Cardiac muscle cell (in vitro differentiated cells and primary cell): ENCODE data around the gene STAC2. TPM values are rescaled to one million over a fixed set of nuclear protein-coding genes. Genes with fewer than 3 reads are reported as not detected.
"Not testable (repeated sequence)": the region's sequence is repeated elsewhere in the genome, so short reads cannot be mapped to it uniquely, and the experiment has no call there.

Experiments
- DNase-seq, 2 donors: peaks; one replicate each; pipeline versions ENCODE4 v3.0.0 to v3.0.0-alpha.2; 2010 to 2017; ENCODE audit warnings: low read depth in 1 of 2, low spot score in 1 of 2
- H3K27ac ChIP-seq: fragments of 200-600 bp; sonication (generic); 2 replicates; pipeline ENCODE4 v1.5.1; 2016
- H3K27me3 ChIP-seq: fragments of 200-600 bp; sonication (generic); 2 replicates; pipeline ENCODE4 v1.6.0; 2016; ENCODE audit warnings: control low read depth
- H3K36me3 ChIP-seq: fragments of 200-600 bp; sonication (generic); 2 replicates; pipeline ENCODE4 v1.5.1; 2016; ENCODE audit warnings: control low read depth
- H3K4me1 ChIP-seq: fragments of 200-600 bp; sonication (generic); 2 replicates; pipeline ENCODE4 v1.8.1; 2017; ENCODE audit warnings: low read depth, mild to moderate bottlenecking, mixed run types
- H3K4me3 ChIP-seq: fragments of 200-600 bp; sonication (generic); 2 replicates; pipeline ENCODE4 v1.5.1; 2016; ENCODE audit warnings: mild to moderate bottlenecking
- H3K9me3 ChIP-seq: fragments of 200-600 bp; sonication (generic); 2 replicates; pipeline ENCODE4 v1.5.1; 2017; ENCODE audit warnings: low read depth, mild to moderate bottlenecking, control low read depth
- CTCF ChIP-seq: IDR thresholded peaks from 2 replicates; pipeline ENCODE4 v1.5.1; 2012; ENCODE audit warnings: low read depth, mild to moderate bottlenecking, low read length
- polyA plus RNA-seq: library from polyadenylated mRNA; unstranded; fragments of >200 nt; fragmentation: Nextera tagmentation; extraction: Ambion mirVana; gene quantifications from 2 replicates; pipeline ENCODE4 v1.2.1, GENCODE V29; 2016
- total RNA-seq: library from RNA; depleted of rRNA; stranded (reverse); fragments of >200 nt; gene quantifications from 2 replicates; pipeline ENCODE4 v1.2.3, GENCODE V29; 2016

The STAC2 gene
- total and polyA plus RNA-seq, 2 experiments from 2014 or later: 0.17 to 0.21 TPM

- Histone ChIP-seq H3K36me3 (no peaks in the 10 kb centered on the region), H3K27me3 (no peaks in the 10 kb centered on the region), H3K4me1 (no peaks in the 10 kb centered on the region), H3K27ac (no peak overlapping the region), H3K9me3 (no peaks in the 10 kb centered on the region), H3K4me3 (no peak overlapping the region)
- DNase-seq: no peak
- no peak for TF ChIP-seq CTCF
Measured at GRCh38 chr17:39173080-39173479, 52.7 kb downstream of the STAC2 start.

GRCh38 chr17:39171933-39172332 is 53.8 kb downstream of the STAC2 start:
- Histone ChIP-seq H3K27ac (no peak overlapping the region), H3K4me3 (no peak overlapping the region), H3K36me3 (no peaks in the 10 kb centered on the region), H3K4me1 (no peaks in the 10 kb centered on the region), H3K27me3 (peaks cover 7% of the 10 kb centered on the region), H3K9me3 (no peaks in the 10 kb centered on the region)
- TF ChIP-seq CTCF: no peak
- DNase-seq: no peak

GRCh38 chr17:39170558-39170957 is 55.2 kb downstream of the STAC2 start:
- no peak for DNase-seq
- Histone ChIP-seq H3K27me3 (peaks cover 21% of the 10 kb centered on the region), H3K9me3 (no peaks in the 10 kb centered on the region), H3K4me1 (no peaks in the 10 kb centered on the region), H3K36me3 (no peaks in the 10 kb centered on the region), H3K27ac (no peak overlapping the region), H3K4me3 (no peak overlapping the region)
- no peak for TF ChIP-seq CTCF

- no peak for TF ChIP-seq CTCF
- Histone ChIP-seq H3K9me3 (no peaks in the 10 kb centered on the region), H3K36me3 (no peaks in the 10 kb centered on the region), H3K27ac (no peak overlapping the region), H3K4me3 (no peak overlapping the region), H3K27me3 (peaks cover 25% of the 10 kb centered on the region), H3K4me1 (no peaks in the 10 kb centered on the region)
- DNase-seq: no peak
Measured at GRCh38 chr17:39170109-39170508, 55.6 kb downstream of the STAC2 start.

- no peaks in the 10 kb centered on the region for H3K9me3 ChIP-seq
- H3K27me3 ChIP-seq: peaks cover 30% of the 10 kb centered on the region
- no peaks in the 10 kb centered on the region for H3K36me3 ChIP-seq
- no peak overlapping the region for H3K4me3 ChIP-seq
- no peak for TF ChIP-seq CTCF
- H3K27ac ChIP-seq: no peak overlapping the region
- no peaks in the 10 kb centered on the region for H3K4me1 ChIP-seq
- DNase-seq: no peak
Measured at GRCh38 chr17:39169518-39169917, 56.2 kb downstream of the STAC2 start.

- no peaks in the 10 kb centered on the region for H3K4me1 ChIP-seq
- TF ChIP-seq CTCF: no peak
- H3K9me3 ChIP-seq: no peaks in the 10 kb centered on the region
- DNase-seq: no peak
- H3K4me3 ChIP-seq: no peak overlapping the region
- no peaks in the 10 kb centered on the region for H3K36me3 ChIP-seq
- H3K27me3 ChIP-seq: peaks cover 32% of the 10 kb centered on the region
- no peak overlapping the region for H3K27ac ChIP-seq
Measured at GRCh38 chr17:39169101-39169500, 56.6 kb downstream of the STAC2 start.

GRCh38 chr17:39168503-39168902 is 57.2 kb downstream of the STAC2 start:
- DNase-seq, H3K4me3 ChIP-seq, H3K27ac ChIP-seq, H3K36me3 ChIP-seq, H3K4me1 ChIP-seq, H3K9me3 ChIP-seq: not testable (repeated sequence)
- H3K27me3 ChIP-seq: peaks cover 32% of the 10 kb centered on the region
